ENCODE data around the gene EMILIN1.
"Not testable (repeated sequence)": the region's sequence is repeated elsewhere in the genome, so short reads cannot be mapped to it uniquely, and the experiment has no call there.

Gene EMILIN1

GRCh38 chr2:27071277-27071989 lies 7.0 kb upstream of the EMILIN1 start, which contains the start of gene OST4:
TSS of gene OST4 (minus strand) at chr2:27071654.
- ChIA-PET POLR2A (ENCODE audit: low non-redundant PET) (interaction anchor here (1.4 kb wide), 1 partner anchor 16 kb away, joined by 4 read pairs; no protein-coding TSS in a partner anchor), CTCF (interaction anchor here (0.6 to 1.3 kb wide), 3 partner anchors 14 to 613 kb away, joined by 3 to 4 read pairs (median 3); partner anchors contain the start of gene KHK)
- TF ChIP-seq CTCF (conservative IDR thresholded peaks at IDR 0.05; ENCODE audit: low read depth), result no peak

GRCh38 chr2:27071990-27072830 lies 6.2 kb upstream of the EMILIN1 start:
- CTCF ChIA-PET, result interaction anchor here (0.5 to 1.3 kb wide), 5 partner anchors 9 to 612 kb away, joined by 3 to 4 read pairs (median 3); partner anchors contain the start of gene KHK
- no peak for TF ChIP-seq CTCF (conservative IDR thresholded peaks at IDR 0.05; ENCODE audit: low read depth)
- peak overlapping the region; percentile 75 for H3K27ac ChIP-seq
- DNase-seq (ENCODE audit: low spot score), result no peak
- POLR2A ChIA-PET (ENCODE audit: low non-redundant PET), result interaction anchor here (1.4 kb wide), 1 partner anchor 15 kb away, joined by 4 read pairs; no protein-coding TSS in a partner anchor

More at GRCh38 chr2:27071277-27071989, 7.0 kb upstream of the EMILIN1 start, which contains the start of gene OST4:
- DNase-seq (ENCODE audit: low spot score), result peak; percentile 93
- peak within 1 kb of the TSS; percentile 75 for H3K27ac ChIP-seq

- TF ChIP-seq CTCF (conservative IDR thresholded peaks at IDR 0.05; ENCODE audit: low read depth), result no peak
- CTCF ChIA-PET, result interaction anchor here (0.5 to 0.7 kb wide), 2 partner anchors 8 to 24 kb away, joined by 3 read pairs; no protein-coding TSS in a partner anchor
- POLR2A ChIA-PET (ENCODE audit: low non-redundant PET), result no interaction called here
- H3K27ac ChIP-seq, result peak overlapping the region; percentile 75; the same call in 1 of the 2 replicates
- no peak for DNase-seq (ENCODE audit: low spot score)
Observed at GRCh38 chr2:27072920-27073319, 5.5 kb upstream of the EMILIN1 start.

GRCh38 chr2:27073782-27074181 lies 4.6 kb upstream of the EMILIN1 start:
- ChIA-PET POLR2A (ENCODE audit: low non-redundant PET) (no interaction called here), CTCF (interaction anchor here (0.6 kb wide), 2 partner anchors 11 to 160 kb away, joined by 3 read pairs; no protein-coding TSS in a partner anchor)
- TF ChIP-seq CTCF (conservative IDR thresholded peaks at IDR 0.05; ENCODE audit: low read depth), result no peak
- no peak for DNase-seq (ENCODE audit: low spot score)
- H3K27ac ChIP-seq, result no peak overlapping the region

GRCh38 chr2:27074738-27075565 lies 3.5 kb upstream of the EMILIN1 start:
- ChIA-PET CTCF (interaction anchor here (0.5 kb wide), 1 partner anchor 8 kb away, joined by 5 read pairs; no protein-coding TSS in a partner anchor), POLR2A (ENCODE audit: low non-redundant PET) (no interaction called here)
- no peak for TF ChIP-seq CTCF (conservative IDR thresholded peaks at IDR 0.05; ENCODE audit: low read depth)
- H3K27ac ChIP-seq, result no peak overlapping the region
- DNase-seq (ENCODE audit: low spot score), result no peak

- CTCF ChIA-PET; H3K27ac ChIP-seq; POLR2A ChIA-PET (ENCODE audit: low non-redundant PET); DNase-seq (ENCODE audit: low spot score): not testable (repeated sequence)
Observed at GRCh38 chr2:27075566-27075871, 2.9 kb upstream of the EMILIN1 start.
